Measurements from ENCODE around the gene SH2D3C. TPM values are rescaled to one million over a fixed set of nuclear protein-coding genes. Genes with fewer than 3 reads are reported as not detected.
A peak's percentile ranks its signal among the peaks of the same experiment; 100 is the strongest.

The SH2D3C gene
- total RNA-seq, 1 donor from 2014 or later, result 5.8 TPM

- Mint-ChIP-seq H3K27me3 (ENCODE audit: low read depth, unreplicated experiment) (no peaks in the 10 kb centered on the region), H3K36me3 (ENCODE audit: low read depth, unreplicated experiment) (peaks cover 34% of the 10 kb centered on the region), H3K4me1 (ENCODE audit: low read depth, unreplicated experiment) (peaks cover 1% of the 10 kb centered on the region), H3K9me3 (ENCODE audit: unreplicated experiment) (peaks cover 3% of the 10 kb centered on the region), H3K4me3 (ENCODE audit: unreplicated experiment) (no peak overlapping the region), H3K27ac (ENCODE audit: unreplicated experiment) (peak overlapping the region; percentile 53)
- H3K4me1 ChIP-seq (ENCODE audit: insufficient read depth, low read length), result no peaks in the 10 kb centered on the region
- H3K79me2 ChIP-seq (ENCODE audit: insufficient read depth, low read length), result no peaks in the 10 kb centered on the region
- H3K36me3 ChIP-seq (ENCODE audit: insufficient read depth, low read length), result peaks cover under 1% of the 10 kb centered on the region
- no peak overlapping the region for H3K4me3 ChIP-seq (ENCODE audit: insufficient read depth, low read depth, low read length)
- H3K27me3 ChIP-seq (ENCODE audit: insufficient read depth, low read length), result no peaks in the 10 kb centered on the region
- no peak for DNase-seq (ENCODE audit: low read depth)
- no peaks in the 10 kb centered on the region for H3K9me3 ChIP-seq (ENCODE audit: insufficient read depth, low read depth, low read length)
- no peak overlapping the region for H3K27ac ChIP-seq (ENCODE audit: low read depth, low read length)
- H3K9ac ChIP-seq (ENCODE audit: low read length), result no peak overlapping the region
- no peaks in the 10 kb centered on the region for H4K20me1 ChIP-seq (ENCODE audit: insufficient read depth, low read length)
- no peak overlapping the region for H3K4me2 ChIP-seq (ENCODE audit: low read length)
- FAIRE-seq, result no peak
- TF ChIP-seq, protein P1, sequence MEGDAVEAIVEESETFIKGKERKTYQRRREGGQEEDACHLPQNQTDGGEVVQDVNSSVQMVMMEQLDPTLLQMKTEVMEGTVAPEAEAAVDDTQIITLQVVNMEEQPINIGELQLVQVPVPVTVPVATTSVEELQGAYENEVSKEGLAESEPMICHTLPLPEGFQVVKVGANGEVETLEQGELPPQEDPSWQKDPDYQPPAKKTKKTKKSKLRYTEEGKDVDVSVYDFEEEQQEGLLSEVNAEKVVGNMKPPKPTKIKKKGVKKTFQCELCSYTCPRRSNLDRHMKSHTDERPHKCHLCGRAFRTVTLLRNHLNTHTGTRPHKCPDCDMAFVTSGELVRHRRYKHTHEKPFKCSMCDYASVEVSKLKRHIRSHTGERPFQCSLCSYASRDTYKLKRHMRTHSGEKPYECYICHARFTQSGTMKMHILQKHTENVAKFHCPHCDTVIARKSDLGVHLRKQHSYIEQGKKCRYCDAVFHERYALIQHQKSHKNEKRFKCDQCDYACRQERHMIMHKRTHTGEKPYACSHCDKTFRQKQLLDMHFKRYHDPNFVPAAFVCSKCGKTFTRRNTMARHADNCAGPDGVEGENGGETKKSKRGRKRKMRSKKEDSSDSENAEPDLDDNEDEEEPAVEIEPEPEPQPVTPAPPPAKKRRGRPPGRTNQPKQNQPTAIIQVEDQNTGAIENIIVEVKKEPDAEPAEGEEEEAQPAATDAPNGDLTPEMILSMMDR (IDR thresholded peaks at IDR 0.05; ENCODE audit: insufficient read depth, low read depth, low read length), result no peak
- no peak for TF ChIP-seq EZH2 (IDR thresholded peaks at IDR 0.05; ENCODE audit: insufficient read depth, low read length)
- no peak overlapping the region for H2AFZ ChIP-seq (ENCODE audit: low read depth, low read length)
Observed at GRCh38 chr9:127693143-127693542, 85.3 kb downstream of the SH2D3C start.

DNA sequence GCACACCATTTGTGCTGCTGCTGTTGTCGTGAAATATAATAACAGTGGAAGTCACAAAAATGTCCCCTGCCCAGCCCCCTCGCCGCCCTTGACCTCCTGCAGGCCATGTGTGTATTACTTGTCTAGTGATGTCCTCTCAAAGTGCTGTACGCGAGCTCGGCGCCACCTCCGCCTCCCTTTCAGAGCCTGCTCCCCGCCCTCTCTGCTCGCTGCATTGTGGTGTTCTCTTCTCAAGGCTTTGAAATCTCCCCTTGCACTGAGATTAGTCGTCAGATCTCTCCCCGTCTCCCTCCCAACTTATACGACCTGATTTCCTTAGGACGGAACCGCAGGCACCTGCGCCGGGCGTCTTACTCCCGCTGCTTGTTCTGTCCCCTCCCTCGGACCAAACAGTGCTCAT lies 86.4 kb downstream of the SH2D3C start:
- Histone ChIP-seq H3K27me3 (ENCODE audit: insufficient read depth, low read length) (no peaks in the 10 kb centered on the region), H4K20me1 (ENCODE audit: insufficient read depth, low read length) (no peaks in the 10 kb centered on the region), H3K36me3 (ENCODE audit: insufficient read depth, low read length) (peaks cover 3% of the 10 kb centered on the region), H3K9me3 (ENCODE audit: insufficient read depth, low read depth, low read length) (no peaks in the 10 kb centered on the region), H3K4me3 (ENCODE audit: insufficient read depth, low read depth, low read length) (no peak overlapping the region), H3K4me1 (ENCODE audit: insufficient read depth, low read length) (no peaks in the 10 kb centered on the region), H3K4me2 (ENCODE audit: low read length) (no peak overlapping the region), H3K79me2 (ENCODE audit: insufficient read depth, low read length) (no peaks in the 10 kb centered on the region), H3K9ac (ENCODE audit: low read length) (no peak overlapping the region), H2AFZ (ENCODE audit: low read depth, low read length) (no peak overlapping the region), H3K27ac (ENCODE audit: low read depth, low read length) (no peak overlapping the region)
- TF ChIP-seq EZH2 (IDR thresholded peaks at IDR 0.05; ENCODE audit: insufficient read depth, low read length), result no peak
- TF ChIP-seq, protein P1 (IDR thresholded peaks at IDR 0.05; ENCODE audit: insufficient read depth, low read depth, low read length), result no peak
- H3K4me3 Mint-ChIP-seq (ENCODE audit: unreplicated experiment), result no peak overlapping the region
- no peak for DNase-seq (ENCODE audit: low read depth)
- H3K27ac Mint-ChIP-seq (ENCODE audit: unreplicated experiment), result no peak overlapping the region
- peaks cover 3% of the 10 kb centered on the region for H3K9me3 Mint-ChIP-seq (ENCODE audit: unreplicated experiment)
- H3K27me3 Mint-ChIP-seq (ENCODE audit: low read depth, unreplicated experiment), result no peaks in the 10 kb centered on the region
- peaks cover 37% of the 10 kb centered on the region for H3K36me3 Mint-ChIP-seq (ENCODE audit: low read depth, unreplicated experiment)
- H3K4me1 Mint-ChIP-seq (ENCODE audit: low read depth, unreplicated experiment), result peaks cover 1% of the 10 kb centered on the region
- no peak for FAIRE-seq

DNA sequence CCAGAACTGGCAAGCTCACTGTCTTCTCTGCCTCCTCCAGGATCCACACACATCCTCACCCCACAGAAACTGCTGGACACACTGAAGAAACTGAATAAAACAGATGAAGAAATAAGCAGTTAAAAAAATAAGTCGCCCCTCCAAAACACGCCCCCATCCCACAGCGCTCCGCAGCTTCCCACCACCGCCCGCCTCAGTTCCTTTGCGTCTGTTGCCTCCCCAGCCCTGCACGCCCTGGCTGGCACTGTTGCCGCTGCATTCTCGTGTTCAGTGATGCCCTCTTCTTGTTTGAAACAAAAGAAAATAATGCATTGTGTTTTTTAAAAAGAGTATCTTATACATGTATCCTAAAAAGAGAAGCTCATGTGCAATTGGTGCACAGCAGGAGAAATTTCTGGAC lies 87.7 kb downstream of the SH2D3C start:
- H3K4me1 Mint-ChIP-seq (ENCODE audit: low read depth, unreplicated experiment), result peaks cover 1% of the 10 kb centered on the region
- Histone ChIP-seq H3K4me1 (ENCODE audit: insufficient read depth, low read length) (no peaks in the 10 kb centered on the region), H3K9ac (ENCODE audit: low read length) (no peak overlapping the region), H3K4me2 (ENCODE audit: low read length) (no peak overlapping the region), H3K27me3 (ENCODE audit: insufficient read depth, low read length) (no peaks in the 10 kb centered on the region), H2AFZ (ENCODE audit: low read depth, low read length) (no peak overlapping the region), H4K20me1 (ENCODE audit: insufficient read depth, low read length) (no peaks in the 10 kb centered on the region), H3K27ac (ENCODE audit: low read depth, low read length) (no peak overlapping the region), H3K36me3 (ENCODE audit: insufficient read depth, low read length) (peaks cover 3% of the 10 kb centered on the region), H3K4me3 (ENCODE audit: insufficient read depth, low read depth, low read length) (no peak overlapping the region), H3K79me2 (ENCODE audit: insufficient read depth, low read length) (no peaks in the 10 kb centered on the region), H3K9me3 (ENCODE audit: insufficient read depth, low read depth, low read length) (no peaks in the 10 kb centered on the region)
- H3K4me3 Mint-ChIP-seq (ENCODE audit: unreplicated experiment), result no peak overlapping the region
- DNase-seq (ENCODE audit: low read depth), result no peak
- H3K27ac Mint-ChIP-seq (ENCODE audit: unreplicated experiment), result no peak overlapping the region
- peaks cover 3% of the 10 kb centered on the region for H3K9me3 Mint-ChIP-seq (ENCODE audit: unreplicated experiment)
- no peaks in the 10 kb centered on the region for H3K27me3 Mint-ChIP-seq (ENCODE audit: low read depth, unreplicated experiment)
- no peak for FAIRE-seq
- TF ChIP-seq EZH2 (IDR thresholded peaks at IDR 0.05; ENCODE audit: insufficient read depth, low read length), result no peak
- TF ChIP-seq, protein P1 (IDR thresholded peaks at IDR 0.05; ENCODE audit: insufficient read depth, low read depth, low read length), result no peak
- peaks cover 40% of the 10 kb centered on the region for H3K36me3 Mint-ChIP-seq (ENCODE audit: low read depth, unreplicated experiment)

All from astrocyte (in vitro differentiated cells and primary cell).